Activated CD8-positive, alpha-beta memory T cell treated with anti-CD3 and anti-CD28 coated beads, Interleukin-2, amount 50 U/mL, for 24 hours (primary cell): ENCODE results near the gene CBX4.
"Not testable (repeated sequence)": the region's sequence is repeated elsewhere in the genome, so short reads cannot be mapped to it uniquely, and the experiment has no call there.

Experiments used
- DNase-seq: peaks from one replicate; pipeline ENCODE4 v3.0.0-alpha.2; 2020; ENCODE audit errors: extremely low read depth

The CBX4 gene

DNA sequence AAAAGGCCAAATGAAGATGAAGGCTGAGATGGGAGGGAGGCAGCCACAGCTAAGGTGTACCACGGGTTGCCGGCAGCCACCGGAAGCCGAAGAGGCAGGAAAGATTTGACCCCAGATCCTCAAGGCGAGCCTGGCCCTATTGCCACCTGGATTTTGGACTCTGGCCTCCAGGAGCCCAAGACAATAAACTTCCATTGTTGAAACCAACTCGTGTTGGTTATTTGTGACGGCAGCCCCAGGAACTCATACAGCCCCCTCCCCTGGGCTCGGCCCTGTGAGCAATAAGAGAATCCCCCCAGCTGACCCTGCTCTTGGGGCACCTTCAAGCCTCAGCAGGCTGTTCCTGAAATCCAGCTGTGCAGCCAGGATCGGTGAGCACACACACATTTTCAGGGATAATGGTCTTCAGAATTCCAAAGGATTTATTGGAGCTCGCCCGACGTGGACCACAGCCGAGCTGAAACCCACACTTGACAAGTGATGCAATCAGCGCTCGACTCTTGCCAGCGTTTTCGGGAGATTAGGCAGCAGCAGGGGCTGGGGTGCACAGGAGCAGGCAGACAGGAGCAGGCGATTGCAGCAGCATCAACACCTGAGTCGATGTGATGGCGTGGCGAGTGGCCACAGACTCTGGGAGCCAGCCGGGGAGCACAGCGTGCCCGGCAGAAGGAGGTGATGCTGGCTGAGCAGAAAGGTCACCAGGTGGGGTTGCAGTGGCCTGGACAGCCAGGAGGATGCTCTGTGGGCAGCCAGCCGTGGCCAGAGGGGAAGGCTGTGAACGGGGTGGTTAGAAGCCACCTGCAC lies 22.4 kb upstream of the CBX4 start:
- no peak for DNase-seq

GRCh38 chr17:79859676-79860615 lies 20.7 kb upstream of the CBX4 start:
- DNase-seq, result no peak

DNA sequence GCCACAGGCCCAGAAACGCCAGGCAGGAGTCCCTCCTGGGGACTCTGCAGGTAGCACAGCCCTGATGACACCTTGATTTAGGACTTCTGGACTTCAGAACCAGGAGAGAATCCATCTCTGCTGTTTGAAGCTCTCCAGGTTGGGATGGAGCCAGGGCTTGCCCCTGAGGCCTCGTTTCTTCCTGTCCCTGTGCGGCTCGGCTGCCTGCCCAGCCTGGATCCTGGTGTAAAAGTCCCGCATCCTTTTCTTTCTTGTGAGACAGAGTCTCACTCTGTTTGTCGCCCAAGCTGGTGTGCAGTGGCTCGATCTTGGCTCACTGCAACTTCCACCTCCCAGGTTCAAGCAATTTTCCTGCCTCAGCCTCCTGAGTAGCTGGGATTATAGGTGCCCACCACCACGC lies 17.9 kb upstream of the CBX4 start:
- DNase-seq, result no peak

DNA sequence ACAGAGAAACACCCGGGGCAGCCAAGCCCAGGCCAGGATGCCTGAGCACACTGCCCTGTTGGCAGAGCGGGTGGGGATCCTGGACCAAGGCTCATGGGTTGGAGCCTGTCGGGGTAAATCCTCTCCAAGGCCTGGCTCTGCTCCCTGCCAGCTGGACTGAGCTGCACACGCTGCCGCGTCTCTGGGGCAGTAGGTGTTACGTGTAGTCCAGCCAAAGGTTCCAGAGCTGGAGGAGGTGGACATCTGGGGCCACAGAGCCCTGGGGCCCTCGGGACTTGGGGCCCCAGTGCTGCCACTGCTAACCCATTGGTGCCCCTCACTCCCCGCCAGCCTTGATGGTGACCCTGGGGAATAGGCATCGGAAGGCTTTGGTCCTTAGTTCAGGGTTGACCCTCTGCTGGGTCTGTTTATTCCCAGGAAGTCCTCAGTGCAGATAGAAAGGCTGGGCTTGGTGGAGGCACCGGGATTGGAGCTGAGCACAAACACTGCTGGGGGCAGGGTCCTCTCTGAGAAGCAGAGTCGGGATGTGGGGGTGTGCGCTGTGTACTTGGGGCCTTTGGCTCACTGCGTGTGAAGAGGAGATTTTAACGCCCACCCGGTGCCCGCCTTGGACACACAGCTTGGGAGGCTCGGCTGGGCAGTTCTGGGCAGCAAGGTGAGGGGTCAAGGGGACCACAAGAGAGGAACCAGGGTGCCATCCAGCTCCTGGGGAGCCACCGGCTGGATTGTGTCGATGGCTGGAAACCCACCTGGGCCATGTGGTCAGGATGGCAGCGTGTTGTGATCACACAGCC lies 16.3 kb upstream of the CBX4 start:
- no peak for DNase-seq

GRCh38 chr17:79854080-79855060 lies 15.1 kb upstream of the CBX4 start:
- no peak for DNase-seq

- not testable (repeated sequence) for DNase-seq
Observed at GRCh38 chr17:79853168-79853567, 13.9 kb upstream of the CBX4 start.

- DNase-seq, result no peak
Observed at GRCh38 chr17:79852748-79853147, 13.5 kb upstream of the CBX4 start.

GRCh38 chr17:79851461-79851817 lies 12.2 kb upstream of the CBX4 start:
- no peak for DNase-seq

DNA sequence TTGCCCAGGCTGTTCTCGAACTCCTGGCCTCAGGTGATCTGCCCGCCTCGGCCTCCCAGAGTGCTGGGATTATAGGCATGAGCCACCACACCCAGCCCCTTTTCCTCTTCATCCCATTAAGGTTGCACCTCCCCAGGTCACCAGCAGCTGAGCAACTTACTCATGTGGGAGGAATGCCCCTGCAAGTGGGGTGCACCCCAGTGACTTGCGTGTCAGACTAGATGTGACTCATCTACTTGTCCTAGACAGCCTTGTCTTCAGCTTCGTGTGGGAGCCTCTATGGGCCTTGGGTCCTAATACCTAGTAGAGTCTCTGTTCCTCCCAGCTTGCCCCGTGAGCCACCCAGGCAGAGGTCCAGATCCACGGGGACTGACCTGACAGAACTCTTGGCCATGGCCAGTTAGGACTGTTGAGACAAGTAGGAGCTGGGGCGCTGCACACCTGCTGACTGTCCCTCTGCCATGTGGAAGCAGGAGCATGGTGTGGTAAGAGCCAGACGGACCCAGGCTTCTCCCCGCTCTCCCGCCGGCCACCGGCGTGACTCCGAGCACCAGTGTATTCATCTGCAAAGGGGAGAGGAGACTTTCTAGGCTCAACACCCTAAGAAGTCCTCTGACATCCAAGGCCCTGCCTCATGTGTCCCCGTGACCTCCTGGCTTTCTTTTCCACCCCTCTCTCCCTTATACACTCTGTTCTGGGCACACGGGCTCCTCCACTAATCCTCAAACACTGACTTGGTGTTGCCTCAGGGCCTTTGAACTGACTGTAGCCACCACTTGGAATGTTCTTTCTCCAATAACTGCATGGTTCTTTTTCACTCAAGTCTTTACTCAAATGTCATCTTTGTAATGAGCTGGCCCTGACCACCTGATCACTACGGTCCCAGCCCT lies 11.6 kb upstream of the CBX4 start:
- no peak for DNase-seq

GRCh38 chr17:79849953-79850352 lies 10.7 kb upstream of the CBX4 start:
- no peak for DNase-seq

- DNase-seq, result no peak
Observed at GRCh38 chr17:79848370-79848766, 9.1 kb upstream of the CBX4 start.

DNA sequence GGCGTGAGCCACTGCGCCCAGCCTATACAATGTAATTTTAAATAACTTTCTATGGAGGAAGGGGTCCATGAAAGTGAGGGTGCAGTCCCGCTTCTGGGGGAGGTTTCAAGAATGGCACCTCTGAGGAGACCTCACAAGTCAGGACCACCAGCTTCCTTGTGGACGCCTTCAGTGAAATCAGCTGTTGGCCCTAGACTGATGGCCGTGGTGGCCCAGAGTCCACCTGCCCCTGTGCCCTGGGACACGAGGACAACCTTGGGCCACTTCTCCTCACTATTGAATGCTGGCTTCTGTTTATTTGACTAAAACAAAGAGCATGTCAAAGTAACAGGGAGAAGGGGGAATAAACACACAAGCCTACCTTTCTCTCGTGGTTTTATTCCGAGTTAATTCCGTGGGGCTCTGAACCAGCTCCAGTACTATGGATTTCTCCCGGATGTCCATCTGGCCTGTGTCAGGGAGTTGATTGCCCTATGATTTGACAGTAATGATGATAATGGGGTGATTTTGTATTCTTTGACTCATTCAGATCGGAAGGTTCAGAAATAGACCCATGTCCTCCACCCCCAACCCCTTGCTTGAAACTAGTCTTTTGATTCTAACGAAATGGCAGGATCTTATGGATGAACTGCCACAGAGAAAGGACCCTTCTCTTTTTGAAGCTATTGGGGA lies 8.6 kb upstream of the CBX4 start:
- DNase-seq, result no peak

DNA sequence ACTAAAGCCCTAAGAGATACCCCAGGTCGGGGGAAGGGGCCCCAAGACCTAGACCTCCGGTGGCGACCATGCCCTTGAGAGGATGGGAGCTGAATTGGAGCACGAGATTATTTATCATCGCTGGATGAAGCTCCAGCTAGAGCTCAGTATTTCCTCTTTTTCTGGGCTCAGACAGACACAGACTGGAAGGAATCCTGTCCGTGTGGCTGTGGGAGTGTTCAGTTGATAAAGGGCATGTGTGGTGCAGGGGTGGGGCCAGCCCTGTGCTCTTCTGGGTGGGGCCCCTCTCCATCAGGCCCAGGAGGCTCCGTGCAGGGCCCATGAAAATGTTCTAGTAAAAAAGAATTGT lies 6.3 kb upstream of the CBX4 start:
- DNase-seq, result no peak

- DNase-seq, result no peak
Observed at GRCh38 chr17:79844869-79845600, 5.8 kb upstream of the CBX4 start.

DNA sequence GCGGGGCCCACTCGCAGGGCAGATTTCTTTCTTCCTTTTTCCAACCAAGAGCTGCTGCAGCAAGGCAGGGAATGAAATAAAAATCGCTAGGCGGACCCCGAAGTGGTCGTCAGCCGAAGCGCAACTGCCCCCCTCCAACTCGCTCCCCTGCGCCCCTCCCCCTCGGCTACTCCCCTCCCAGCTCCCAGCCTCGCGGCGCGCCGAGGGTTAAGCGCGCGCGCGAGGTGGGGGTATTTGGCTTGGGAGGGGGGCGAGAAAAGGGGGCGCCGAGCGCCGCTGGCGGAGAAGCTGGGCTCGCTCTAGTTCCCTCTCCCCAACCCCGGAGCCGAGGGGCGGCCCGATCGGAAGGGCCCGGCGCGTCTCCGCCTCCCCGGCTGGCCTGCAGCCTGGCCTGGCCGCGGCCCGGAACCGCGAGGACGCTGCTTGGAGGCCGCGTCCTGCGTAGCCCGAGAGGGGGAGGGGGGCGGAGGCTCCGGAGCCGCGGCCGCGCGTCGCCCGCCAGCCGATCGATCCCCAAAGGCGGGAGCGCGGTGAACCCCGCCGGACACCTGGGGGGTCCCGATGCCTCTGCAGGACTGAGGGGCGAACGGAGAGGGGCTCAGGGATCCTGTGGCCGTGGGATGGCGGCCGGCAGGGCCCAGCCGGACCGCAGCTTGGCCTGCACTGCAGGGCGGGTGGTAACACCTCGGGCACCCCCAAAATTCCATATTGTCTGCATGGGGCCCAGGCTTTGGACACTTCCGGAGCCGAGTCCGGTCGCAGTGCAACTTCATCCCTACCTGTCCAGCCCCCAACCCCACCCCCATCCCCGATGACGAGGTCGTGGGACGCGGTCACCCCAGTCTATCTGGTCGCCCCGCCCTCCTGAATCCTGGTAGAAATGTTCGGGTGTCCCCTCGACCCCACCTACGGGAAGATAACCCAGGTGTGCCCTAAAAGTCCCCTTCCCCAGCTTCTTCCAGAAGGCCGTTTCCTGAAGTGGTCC lies 4.9 kb upstream of the CBX4 start:
- DNase-seq, result no peak

- no peak for DNase-seq
Observed at GRCh38 chr17:79843474-79843815, 4.2 kb upstream of the CBX4 start.

DNA sequence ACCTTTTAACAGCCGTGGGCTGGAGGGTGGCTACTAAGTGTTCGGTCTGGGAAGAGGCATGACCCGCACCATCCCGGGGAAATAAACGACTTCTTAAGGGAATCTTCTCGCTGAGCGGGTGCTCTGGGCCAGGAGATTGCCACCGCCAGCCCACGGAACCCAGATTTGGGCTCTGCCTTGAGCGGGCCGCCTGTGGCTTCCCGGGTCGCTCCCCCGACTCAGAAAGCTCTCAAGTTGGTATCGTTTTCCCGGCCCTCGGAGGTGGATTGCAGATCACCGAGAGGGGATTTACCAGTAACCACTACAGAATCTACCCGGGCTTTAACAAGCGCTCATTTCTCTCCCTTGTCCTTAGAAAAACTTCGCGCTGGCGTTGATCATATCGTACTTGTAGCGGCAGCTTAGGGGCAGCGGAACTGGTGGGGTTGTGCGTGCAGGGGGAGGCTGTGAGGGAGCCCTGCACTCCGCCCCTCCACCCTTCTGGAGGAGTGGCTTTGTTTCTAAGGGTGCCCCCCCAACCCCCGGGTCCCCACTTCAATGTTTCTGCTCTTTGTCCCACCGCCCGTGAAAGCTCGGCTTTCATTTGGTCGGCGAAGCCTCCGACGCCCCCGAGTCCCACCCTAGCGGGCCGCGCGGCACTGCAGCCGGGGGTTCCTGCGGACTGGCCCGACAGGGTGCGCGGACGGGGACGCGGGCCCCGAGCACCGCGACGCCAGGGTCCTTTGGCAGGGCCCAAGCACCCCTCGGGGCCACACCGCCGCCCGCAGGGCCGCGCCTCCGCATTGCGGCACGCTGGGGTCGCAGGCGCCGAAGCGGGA lies 3.6 kb upstream of the CBX4 start:
- no peak for DNase-seq
